PFSK-1 (cell line): ENCODE data around the gene MAPRE2.

ENCODE experiments used
- FOXP2 ChIP-seq: optimal IDR thresholded peaks from 2 replicates; pipeline ENCODE3; 2011; ENCODE audit warnings: borderline replicate concordance, control low read depth, inconsistent platforms; ENCODE audit not compliant: insufficient read depth; ENCODE audit errors: extremely low read length, extremely low read depth
- POLR2AphosphoS5 ChIP-seq: IDR thresholded peaks from 2 replicates; pipeline ENCODE4 v1.6.1; 2012; ENCODE audit warnings: low read depth, mild to moderate bottlenecking, control low read depth, low read length, moderate library complexity
- SIN3A ChIP-seq: IDR thresholded peaks from 2 replicates; pipeline ENCODE4 v1.6.1; 2012; ENCODE audit warnings: mild to moderate bottlenecking, low read length, moderate library complexity, borderline replicate concordance; ENCODE audit not compliant: insufficient read depth
- TAF1 ChIP-seq: IDR thresholded peaks from 2 replicates; pipeline ENCODE4 v1.6.1; 2012; ENCODE audit warnings: low read length, control low read depth, borderline replicate concordance; ENCODE audit not compliant: insufficient read depth
- TF ChIP-seq, protein P1 (sequence below), 2 experiments: IDR thresholded peaks; 2 replicates each; pipeline versions ENCODE4 v1.6.1 to v1.8.0; 2011 to 2012; ENCODE audit warnings: low read depth in 2 of 2, low read length in 2 of 2, control low read depth in 1 of 2, inconsistent platforms in 1 of 2, mild to moderate bottlenecking in 1 of 2, moderate library complexity in 1 of 2; ENCODE audit not compliant: insufficient read depth in 1 of 2

DNA sequence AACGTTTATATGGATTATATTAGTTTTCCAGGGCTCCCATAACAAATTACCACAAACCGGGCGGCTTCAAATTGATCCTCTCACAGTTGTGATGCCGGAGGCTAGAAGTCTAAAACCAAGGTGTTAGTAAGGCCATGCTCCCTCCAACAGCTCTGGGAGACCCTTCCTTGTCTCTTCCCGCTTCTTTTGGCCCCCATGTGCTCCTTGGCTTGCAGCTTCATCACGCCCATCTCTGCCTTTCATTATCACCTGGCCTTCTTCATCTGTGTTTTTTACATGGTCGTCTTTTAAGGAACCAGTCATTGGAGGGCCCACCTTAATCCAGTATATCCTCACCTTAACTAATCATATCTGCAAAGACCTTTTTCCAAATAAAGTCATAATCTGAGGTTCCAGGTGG, 13.9 kb downstream of the MAPRE2 start:
- TF ChIP-seq POLR2AphosphoS5 (no peak), SIN3A (no peak), TAF1 (no peak), FOXP2 (no peak)
- TF ChIP-seq, protein P1, sequence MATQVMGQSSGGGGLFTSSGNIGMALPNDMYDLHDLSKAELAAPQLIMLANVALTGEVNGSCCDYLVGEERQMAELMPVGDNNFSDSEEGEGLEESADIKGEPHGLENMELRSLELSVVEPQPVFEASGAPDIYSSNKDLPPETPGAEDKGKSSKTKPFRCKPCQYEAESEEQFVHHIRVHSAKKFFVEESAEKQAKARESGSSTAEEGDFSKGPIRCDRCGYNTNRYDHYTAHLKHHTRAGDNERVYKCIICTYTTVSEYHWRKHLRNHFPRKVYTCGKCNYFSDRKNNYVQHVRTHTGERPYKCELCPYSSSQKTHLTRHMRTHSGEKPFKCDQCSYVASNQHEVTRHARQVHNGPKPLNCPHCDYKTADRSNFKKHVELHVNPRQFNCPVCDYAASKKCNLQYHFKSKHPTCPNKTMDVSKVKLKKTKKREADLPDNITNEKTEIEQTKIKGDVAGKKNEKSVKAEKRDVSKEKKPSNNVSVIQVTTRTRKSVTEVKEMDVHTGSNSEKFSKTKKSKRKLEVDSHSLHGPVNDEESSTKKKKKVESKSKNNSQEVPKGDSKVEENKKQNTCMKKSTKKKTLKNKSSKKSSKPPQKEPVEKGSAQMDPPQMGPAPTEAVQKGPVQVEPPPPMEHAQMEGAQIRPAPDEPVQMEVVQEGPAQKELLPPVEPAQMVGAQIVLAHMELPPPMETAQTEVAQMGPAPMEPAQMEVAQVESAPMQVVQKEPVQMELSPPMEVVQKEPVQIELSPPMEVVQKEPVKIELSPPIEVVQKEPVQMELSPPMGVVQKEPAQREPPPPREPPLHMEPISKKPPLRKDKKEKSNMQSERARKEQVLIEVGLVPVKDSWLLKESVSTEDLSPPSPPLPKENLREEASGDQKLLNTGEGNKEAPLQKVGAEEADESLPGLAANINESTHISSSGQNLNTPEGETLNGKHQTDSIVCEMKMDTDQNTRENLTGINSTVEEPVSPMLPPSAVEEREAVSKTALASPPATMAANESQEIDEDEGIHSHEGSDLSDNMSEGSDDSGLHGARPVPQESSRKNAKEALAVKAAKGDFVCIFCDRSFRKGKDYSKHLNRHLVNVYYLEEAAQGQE (IDR thresholded peaks at IDR 0.05; ENCODE audit: insufficient read depth in 1 of 2, low read depth in 2 of 2, low read length in 2 of 2): no peak
